K562 (cell line): ENCODE measurements around the gene PEX10. TPM values are rescaled to one million over a fixed set of nuclear protein-coding genes. Genes with fewer than 3 reads are reported as not detected.
A peak's percentile ranks its signal among the peaks of the same experiment; 100 is the strongest.

Experiments
- ADNP ChIP-seq: fragments of 200-800 bp; sonication (Bioruptor generic); IDR thresholded peaks from 2 replicates; pipeline ENCODE4 v1.6.1; 2016; ENCODE audit warnings: missing genetic modification characterization, missing compliant biosample characterization
- BACH1 ChIP-seq: fragments of 200-800 bp; sonication (Bioruptor generic); IDR thresholded peaks from 2 replicates; pipeline ENCODE4 v1.6.1; 2016; ENCODE audit warnings: missing genetic modification characterization, missing compliant biosample characterization
- BMI1 ChIP-seq: fragments of 150-350 bp; IDR thresholded peaks from 2 replicates; pipeline ENCODE4 v1.6.1; 2014; ENCODE audit warnings: low read length
- CAMTA2 ChIP-seq: fragments of 250-450 bp; sonication (Bioruptor Pico); conservative IDR thresholded peaks from 2 replicates; pipeline ENCODE4 v1.5.1; 2022
- CBFA2T2 ChIP-seq: fragments of 450-650 bp; conservative IDR thresholded peaks from 2 replicates; pipeline ENCODE4 v1.6.1; 2017; ENCODE audit warnings: mild to moderate bottlenecking
- CXXC5 ChIP-seq: fragments of 250-450 bp; sonication (Bioruptor Pico); IDR thresholded peaks from 2 replicates; pipeline ENCODE4 v1.8.0; 2022; ENCODE audit warnings: inconsistent platforms, mild to moderate bottlenecking, moderate library complexity
- ETV1 ChIP-seq: fragments of 450-650 bp; conservative IDR thresholded peaks from 2 replicates; pipeline ENCODE4 v1.6.1; 2016; ENCODE audit warnings: missing genetic modification characterization, control low read depth, low read depth, missing compliant biosample characterization
- GABPB2 ChIP-seq: fragments of 250-450 bp; sonication (Bioruptor Pico); conservative IDR thresholded peaks from 2 replicates; pipeline ENCODE4 v1.5.1; 2021; ENCODE audit warnings: mild to moderate bottlenecking
- KAT2B ChIP-seq: IDR thresholded peaks from one replicate; pipeline ENCODE4 v1.6.1; 2012; ENCODE audit warnings: low read depth, mild to moderate bottlenecking, control low read depth, inconsistent platforms, low read length, moderate library complexity
- NFE2 ChIP-seq: IDR thresholded peaks from 2 replicates; pipeline ENCODE4 v1.6.1; 2014; ENCODE audit warnings: antibody characterized with exemption, low read depth
- PML ChIP-seq: IDR thresholded peaks from 2 replicates; pipeline ENCODE4 v1.6.1; 2012; ENCODE audit warnings: low read length, inconsistent platforms
- POLR2AphosphoS2 ChIP-seq: IDR thresholded peaks from 2 replicates; pipeline ENCODE4 v1.6.1; 2012; ENCODE audit warnings: low read length, improper control_type of control experiment
- RAD51 ChIP-seq: fragments of 450-650 bp; IDR thresholded peaks from 2 replicates; pipeline ENCODE4 v1.7.1; 2016; ENCODE audit warnings: low read depth, mild to moderate bottlenecking, borderline replicate concordance
- RHOXF2B ChIP-seq: fragments of 250-450 bp; sonication (Bioruptor Pico); conservative IDR thresholded peaks from 2 replicates; pipeline ENCODE4 v1.5.1; 2021
- SAFB ChIP-seq: fragments of 200-400 bp; formaldehyde crosslinking; IDR thresholded peaks from 2 replicates; pipeline ENCODE4 v1.6.1; 2017; ENCODE audit warnings: low read depth, low read length, borderline replicate concordance
- TBP ChIP-seq: optimal IDR thresholded peaks from 2 replicates; pipeline ENCODE3; 2011; ENCODE audit warnings: low read depth, low read length, improper control_type of control experiment
- TCF7 ChIP-seq: sonication (generic); IDR thresholded peaks from 2 replicates; pipeline ENCODE4 v1.6.1; 2016; ENCODE audit warnings: antibody characterized with exemption, borderline replicate concordance
- ZNF143 ChIP-seq: sonication (generic); formaldehyde crosslinking; IDR thresholded peaks from 2 replicates; pipeline ENCODE4 v1.9.0; 2022; ENCODE audit warnings: mild to moderate bottlenecking, missing genetic modification reagents
- ZNF274 ChIP-seq: IDR thresholded peaks from 2 replicates; pipeline ENCODE4 v1.6.1; 2011; ENCODE audit warnings: low read depth, mild to moderate bottlenecking, low read length, moderate library complexity, borderline replicate concordance
- ZNF311 ChIP-seq: fragments of 250-450 bp; sonication (Bioruptor Pico); IDR thresholded peaks from 2 replicates; pipeline ENCODE4 v1.4.0; 2020; ENCODE audit warnings: mild to moderate bottlenecking, moderate library complexity
- ZNF583 ChIP-seq: fragments of 250-450 bp; sonication (Bioruptor Pico); IDR thresholded peaks from 2 replicates; pipeline ENCODE4 v1.4.0; 2020
- polyA plus RNA-seq, 8 experiments: library from polyadenylated mRNA; depleted of rRNA in 4 of 8; stranded (reverse) in 5 of 8; unstranded in 3 of 8; fragments of >200 nt; fragmentation: Nextera tagmentation in 2 of 8; fragmentation: Illumina TruSeq in 1 of 8; extraction: Ambion mirVana in 2 of 8; extraction: Trizol in 1 of 8; gene quantifications; 2 replicates each; pipeline versions ENCODE4 v1.2.1 to v1.2.3, GENCODE V29; 2011 to 2014; ENCODE audit warnings: inconsistent platforms in 1 of 8, missing spikeins in 1 of 8
- total RNA-seq, 7 experiments: library from RNA; depleted of rRNA in 6 of 7; stranded (reverse); fragments of >200 nt in 6 of 7; fragmentation: Illumina TruSeq in 2 of 7; extraction: Trizol in 2 of 7; gene quantifications; 2 replicates each; pipeline versions ENCODE4 v1.2.1 to v1.2.3, GENCODE V29; 2011 to 2021; ENCODE audit warnings: low replicate concordance in 1 of 7
- TF ChIP-seq, protein P1 (sequence below), 2 experiments: IDR thresholded peaks; 2 replicates each; pipeline ENCODE4 v1.6.1; 2011; ENCODE audit warnings: borderline replicate concordance in 1 of 2, control low read depth in 1 of 2, low read depth in 1 of 2, low read length in 1 of 2, mild to moderate bottlenecking in 1 of 2, mixed read lengths in 1 of 2, moderate library complexity in 1 of 2; ENCODE audit not compliant: insufficient read depth in 1 of 2, insufficient read length in 1 of 2, poor library complexity in 1 of 2, severe bottlenecking in 1 of 2; ENCODE audit errors: extremely low read depth in 1 of 2
- TF ChIP-seq, protein P2 (sequence below), 2 experiments: fragments of 450-650 bp in 1 of 2; sonication (generic) in 1 of 2; formaldehyde crosslinking in 1 of 2; IDR thresholded peaks in 1 of 2; conservative IDR thresholded peaks in 1 of 2; 2 replicates each; pipeline versions ENCODE4 v1.6.1 to v1.8.1; 2016 to 2023; ENCODE audit warnings: mild to moderate bottlenecking in 2 of 2, moderate library complexity in 2 of 2, inconsistent platforms in 1 of 2, missing genetic modification reagents in 1 of 2
- TF ChIP-seq, protein P3 (sequence below): fragments of 450-650 bp; IDR thresholded peaks from 2 replicates; pipeline ENCODE4 v1.6.1; 2016; ENCODE audit warnings: antibody characterized with exemption
- TF ChIP-seq, protein P4 (sequence below): fragments of 450-650 bp; formaldehyde crosslinking; IDR thresholded peaks from 2 replicates; pipeline ENCODE4 v1.4.0; 2022; ENCODE audit warnings: missing genetic modification characterization

Gene PEX10
- total and polyA plus RNA-seq, 9 of the 15 experiments (the other 6 are each of a cell fraction or from before 2014, with no cell fraction given): 0.03 to 26.2 (median 8.7) TPM

DNA sequence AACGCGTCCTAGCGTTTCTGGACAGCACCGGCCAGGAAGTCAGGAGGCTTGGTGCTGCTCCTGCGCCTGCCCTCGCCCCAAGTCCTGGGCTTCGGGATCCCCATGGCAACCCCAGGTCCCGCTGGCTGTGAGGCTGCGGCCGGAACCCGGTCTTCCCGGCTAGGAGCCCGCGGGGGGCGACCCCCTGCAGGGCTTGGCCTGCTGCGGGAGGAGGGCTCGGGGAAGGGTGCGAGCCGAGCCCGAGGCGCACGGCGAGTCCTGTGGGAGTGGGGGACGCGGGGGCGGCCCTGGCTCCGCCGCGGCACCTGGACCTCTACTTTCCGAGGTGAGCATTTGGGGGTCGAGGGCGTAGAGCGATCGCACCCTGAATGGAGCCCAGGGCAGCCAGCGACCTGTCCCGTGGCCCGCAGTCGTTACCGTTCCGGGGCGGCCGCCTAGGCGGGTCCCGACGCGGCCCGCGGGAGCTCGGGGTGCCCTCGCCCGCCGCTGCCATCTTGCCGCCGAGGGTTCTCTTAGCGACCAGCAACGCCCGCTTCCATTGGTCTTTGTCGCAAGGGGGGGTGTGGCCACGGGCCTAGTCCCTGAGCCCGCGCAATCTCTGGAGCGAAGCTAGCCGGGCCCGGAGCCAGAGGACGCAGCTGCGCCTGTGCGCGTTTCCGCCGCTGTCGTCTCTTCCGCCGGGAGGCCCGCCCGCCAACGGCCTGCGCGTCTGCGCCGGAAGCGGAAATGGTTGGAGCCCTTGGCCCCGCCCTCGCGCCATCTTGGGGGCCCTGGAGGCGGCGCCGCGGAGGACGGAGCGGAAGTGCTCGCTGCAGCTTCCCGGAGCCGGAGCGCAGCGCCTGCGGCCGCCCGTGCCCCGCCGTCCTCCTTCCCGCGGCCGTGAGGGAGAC lies 21.1 kb downstream of the PEX10 start, which contains the start of the genes MORN1 and RER1 (continued):
- TF ChIP-seq CAMTA2 (CRISPR knock-in tag): no peak
- TF ChIP-seq, protein P1, sequence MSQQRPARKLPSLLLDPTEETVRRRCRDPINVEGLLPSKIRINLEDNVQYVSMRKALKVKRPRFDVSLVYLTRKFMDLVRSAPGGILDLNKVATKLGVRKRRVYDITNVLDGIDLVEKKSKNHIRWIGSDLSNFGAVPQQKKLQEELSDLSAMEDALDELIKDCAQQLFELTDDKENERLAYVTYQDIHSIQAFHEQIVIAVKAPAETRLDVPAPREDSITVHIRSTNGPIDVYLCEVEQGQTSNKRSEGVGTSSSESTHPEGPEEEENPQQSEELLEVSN (IDR thresholded peaks at IDR 0.05; ENCODE audit: borderline replicate concordance in 1 of 2, extremely low read depth in 1 of 2, insufficient read depth in 1 of 2, insufficient read length in 1 of 2, low read depth in 1 of 2, low read length in 1 of 2, poor library complexity in 1 of 2, severe bottlenecking in 1 of 2): peak; percentile 45 to 57
- peak; percentile 63 for TF ChIP-seq ETV1 (tag)
- TF ChIP-seq ZNF583: no peak
- TF ChIP-seq GABPB2: no peak
- TF ChIP-seq, protein P2, sequence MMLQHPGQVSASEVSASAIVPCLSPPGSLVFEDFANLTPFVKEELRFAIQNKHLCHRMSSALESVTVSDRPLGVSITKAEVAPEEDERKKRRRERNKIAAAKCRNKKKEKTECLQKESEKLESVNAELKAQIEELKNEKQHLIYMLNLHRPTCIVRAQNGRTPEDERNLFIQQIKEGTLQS (IDR thresholded peaks at IDR 0.05): no peak
- TF ChIP-seq, protein P2 (CRISPR knock-in tag; conservative IDR thresholded peaks at IDR 0.05): no peak
- no peak for TF ChIP-seq ZNF274
- TF ChIP-seq, protein P3, sequence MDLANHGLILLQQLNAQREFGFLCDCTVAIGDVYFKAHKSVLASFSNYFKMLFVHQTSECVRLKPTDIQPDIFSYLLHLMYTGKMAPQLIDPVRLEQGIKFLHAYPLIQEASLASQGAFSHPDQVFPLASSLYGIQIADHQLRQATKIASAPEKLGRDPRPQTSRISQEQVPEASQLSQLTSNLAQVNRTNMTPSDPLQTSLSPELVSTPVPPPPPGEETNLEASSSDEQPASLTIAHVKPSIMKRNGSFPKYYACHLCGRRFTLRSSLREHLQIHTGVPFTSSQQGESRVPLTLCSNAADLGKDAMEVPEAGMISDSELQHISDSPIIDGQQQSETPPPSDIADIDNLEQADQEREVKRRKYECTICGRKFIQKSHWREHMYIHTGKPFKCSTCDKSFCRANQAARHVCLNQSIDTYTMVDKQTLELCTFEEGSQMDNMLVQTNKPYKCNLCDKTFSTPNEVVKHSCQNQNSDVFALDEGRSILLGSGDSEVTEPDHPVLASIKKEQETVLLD: peak; percentile 91
- no peak for TF ChIP-seq ADNP (tag)
- no peak for TF ChIP-seq RHOXF2B (CRISPR knock-in tag)
- TF ChIP-seq CXXC5 (CRISPR knock-in tag): peak; percentile 97
- 0 out of 2 replicates have a peak, but pooled peaks have one; percentile 22 for TF ChIP-seq TCF7
- TF ChIP-seq NFE2: no peak
- peak; percentile 75 for TF ChIP-seq TBP
- no peak; the same call in 1 of the 2 replicates for TF ChIP-seq ZNF143 (CRISPR knock-in tag)
- TF ChIP-seq PML: peak; percentile 55; the same call in 1 of the 2 replicates
- TF ChIP-seq KAT2B: no peak
- no peak for TF ChIP-seq CBFA2T2
- peak; percentile 90 for TF ChIP-seq BMI1
- TF ChIP-seq ZNF311 (CRISPR knock-in tag): no peak
- 0 out of 2 replicates have a peak, but pooled peaks have one; percentile 14 for TF ChIP-seq SAFB
- no peak for TF ChIP-seq RAD51
- no peak; the same call in 1 of the 2 replicates for TF ChIP-seq POLR2AphosphoS2
- TF ChIP-seq, protein P4, sequence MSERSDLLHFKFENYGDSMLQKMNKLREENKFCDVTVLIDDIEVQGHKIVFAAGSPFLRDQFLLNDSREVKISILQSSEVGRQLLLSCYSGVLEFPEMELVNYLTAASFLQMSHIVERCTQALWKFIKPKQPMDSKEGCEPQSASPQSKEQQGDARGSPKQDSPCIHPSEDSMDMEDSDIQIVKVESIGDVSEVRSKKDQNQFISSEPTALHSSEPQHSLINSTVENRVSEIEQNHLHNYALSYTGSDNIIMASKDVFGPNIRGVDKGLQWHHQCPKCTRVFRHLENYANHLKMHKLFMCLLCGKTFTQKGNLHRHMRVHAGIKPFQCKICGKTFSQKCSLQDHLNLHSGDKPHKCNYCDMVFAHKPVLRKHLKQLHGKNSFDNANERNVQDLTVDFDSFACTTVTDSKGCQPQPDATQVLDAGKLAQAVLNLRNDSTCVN (CRISPR knock-in tag): no peak
- no peak for TF ChIP-seq BACH1 (tag)
